Activated T-cell treated with anti-CD3 and anti-CD28 coated beads, Interleukin-2, amount 50 U/mL, for 48 hours (primary cell): Measurements from ENCODE around the gene POP5.
"Not testable (repeated sequence)": the region's sequence is repeated elsewhere in the genome, so short reads cannot be mapped to it uniquely, and the experiment has no call there.

ENCODE experiments used
- DNase-seq, 2 experiments: peaks; one replicate each; pipeline ENCODE4 v3.0.0-alpha.2; 2020

POP5 gene

DNA sequence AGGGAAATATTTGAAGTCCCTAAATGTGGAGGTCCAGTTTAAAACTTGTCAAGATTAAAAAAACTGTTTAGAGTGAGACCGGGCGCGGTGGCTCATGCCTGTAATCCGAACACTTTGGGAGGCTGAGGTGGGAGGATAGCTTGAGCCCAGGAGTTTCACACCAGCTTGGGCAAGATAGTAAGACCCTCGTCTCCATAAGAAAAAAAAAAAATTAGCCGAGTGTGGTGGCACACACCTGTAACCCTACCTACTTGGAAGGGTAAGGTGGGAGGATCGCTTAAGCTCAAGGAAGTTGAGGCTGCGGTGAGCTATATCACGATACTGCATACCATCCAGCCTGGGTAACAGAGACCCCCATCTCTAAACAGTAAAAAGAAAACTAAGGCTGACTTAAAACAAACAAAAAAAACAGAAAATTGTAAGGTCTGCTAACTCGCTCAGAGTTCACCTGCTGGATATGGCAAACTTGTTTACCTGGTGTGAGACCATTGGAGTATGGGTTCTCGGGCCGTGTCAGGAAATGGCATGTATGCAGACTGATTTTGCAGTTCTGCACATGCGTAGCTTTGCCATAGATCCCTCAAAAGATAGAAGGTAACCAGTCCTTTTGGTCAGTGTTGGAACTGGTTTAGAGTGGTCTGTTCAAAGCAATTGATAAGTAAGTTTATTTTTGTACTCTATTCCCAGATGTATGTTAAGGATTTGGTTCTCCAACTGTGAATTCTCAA is 45.0 kb downstream of the POP5 start:
- peak; percentile 35 to 37 for DNase-seq

DNA sequence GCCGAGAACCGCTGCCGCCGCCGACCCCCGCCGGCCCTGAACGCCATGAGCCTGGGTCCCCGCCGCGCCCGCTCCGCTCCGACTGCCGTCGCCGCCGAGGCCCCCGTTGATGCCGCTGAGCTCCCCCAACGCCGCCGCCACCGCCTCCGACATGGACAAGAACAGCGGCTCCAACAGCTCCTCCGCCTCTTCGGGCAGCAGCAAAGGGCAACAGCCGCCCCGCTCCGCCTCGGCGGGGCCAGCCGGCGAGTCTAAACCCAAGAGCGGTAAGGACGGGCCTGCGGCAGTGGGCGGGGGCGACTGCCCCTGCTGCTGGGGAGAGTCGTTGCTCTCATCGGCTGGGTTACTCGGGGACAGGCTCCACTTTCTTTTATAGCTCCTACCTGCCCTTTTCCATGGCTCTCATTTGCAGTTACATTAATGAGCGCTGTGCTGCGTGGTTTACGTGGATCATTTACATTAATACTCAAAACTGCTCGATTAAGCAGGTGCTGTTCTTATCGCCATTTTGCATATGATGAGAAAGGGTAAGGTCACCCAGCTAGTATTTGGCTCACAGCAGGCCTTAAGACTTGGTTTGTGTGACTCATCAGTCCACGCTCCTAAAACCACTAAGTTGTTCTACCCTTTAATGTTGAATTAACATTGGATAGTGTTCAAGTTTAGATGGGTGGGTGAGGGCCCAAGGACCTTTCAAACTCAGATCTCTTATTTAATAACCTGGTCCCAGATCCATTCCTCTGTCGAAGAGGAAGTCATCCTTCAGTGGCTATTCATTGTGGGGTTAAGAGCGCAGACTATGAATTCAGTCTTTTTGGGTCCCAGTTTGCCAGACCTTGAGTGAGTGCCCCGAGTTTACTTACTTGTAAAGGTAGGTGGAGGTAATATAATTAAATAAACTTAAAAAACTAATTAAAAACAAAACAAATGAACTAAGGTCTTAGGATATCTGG is 46.2 kb downstream of the POP5 start:
- peak; percentile 71 to 78 for DNase-seq

DNA sequence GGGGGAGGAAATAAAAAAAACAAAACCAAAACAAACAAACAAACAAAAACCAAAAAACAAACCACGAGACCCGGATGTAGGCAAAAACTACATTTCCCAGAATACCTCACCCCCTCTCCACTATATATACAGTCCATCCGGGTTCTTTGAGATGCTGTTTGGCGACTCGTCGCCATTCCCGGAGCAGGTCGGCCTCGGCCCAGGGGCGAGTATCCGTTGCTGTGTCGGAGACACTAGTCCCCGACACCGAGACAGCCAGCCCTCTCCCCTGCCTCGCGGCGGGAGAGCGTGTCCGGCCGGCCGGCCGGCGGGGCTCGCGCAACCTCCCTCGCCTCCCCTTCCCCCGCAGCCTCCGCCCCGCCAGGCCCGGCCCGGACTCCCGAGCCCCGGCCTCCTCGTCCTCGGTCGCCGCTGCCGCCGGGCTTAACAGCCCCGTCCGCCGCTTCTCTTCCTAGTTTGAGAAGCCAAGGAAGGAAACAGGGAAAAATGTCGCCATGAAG is 46.9 kb downstream of the POP5 start, which contains the start of gene RNF10:
Gene RNF10 (plus strand): TSS at position 154 of the 500 bp plus-strand sequence. CDS start 456 bp downstream, outside the sequence.
- DNase-seq: peak; percentile 72 to 79

DNA sequence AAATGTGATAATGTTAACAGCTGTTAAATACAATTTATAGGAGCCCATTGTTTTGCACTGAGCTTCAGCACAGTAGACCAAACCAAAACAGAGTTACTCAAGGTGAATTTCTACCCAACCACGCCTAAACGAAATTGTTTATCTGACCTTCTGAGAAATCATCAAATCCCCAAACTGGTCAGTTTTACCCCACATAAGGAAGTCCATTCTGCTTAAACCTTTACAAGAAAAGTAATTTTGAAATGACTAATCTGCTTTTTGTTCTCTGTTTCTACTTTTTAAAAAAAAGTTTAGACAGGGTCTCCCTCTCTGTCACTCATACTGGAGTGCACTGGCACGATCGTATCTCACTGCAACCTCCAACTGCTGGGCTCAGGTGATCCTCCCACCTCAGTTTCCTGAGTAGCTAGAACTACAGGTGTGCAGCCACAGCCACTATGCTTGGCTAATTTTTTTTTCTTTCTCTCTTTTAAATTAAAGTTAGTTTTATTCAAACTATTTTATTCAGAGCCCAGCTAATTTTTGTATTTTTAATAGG is 48.4 kb downstream of the POP5 start:
- DNase-seq: no peak

DNA sequence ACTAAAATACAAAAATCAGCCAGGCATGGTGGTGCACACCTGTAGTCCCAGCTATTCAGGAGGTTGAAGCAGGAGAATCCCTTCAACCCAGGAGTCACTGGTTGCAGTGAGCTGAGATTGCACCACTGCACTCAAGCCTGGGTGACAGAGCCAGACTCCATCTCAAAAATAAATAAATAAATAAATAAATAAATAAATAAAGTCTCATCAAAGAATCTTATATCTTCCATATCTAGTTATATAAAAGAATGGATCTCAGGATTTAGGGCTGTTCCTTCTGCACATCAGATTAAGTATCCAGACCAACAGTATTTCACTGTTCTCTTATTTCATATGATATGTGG is 50.8 kb downstream of the POP5 start:
- DNase-seq: not testable (repeated sequence)

DNA sequence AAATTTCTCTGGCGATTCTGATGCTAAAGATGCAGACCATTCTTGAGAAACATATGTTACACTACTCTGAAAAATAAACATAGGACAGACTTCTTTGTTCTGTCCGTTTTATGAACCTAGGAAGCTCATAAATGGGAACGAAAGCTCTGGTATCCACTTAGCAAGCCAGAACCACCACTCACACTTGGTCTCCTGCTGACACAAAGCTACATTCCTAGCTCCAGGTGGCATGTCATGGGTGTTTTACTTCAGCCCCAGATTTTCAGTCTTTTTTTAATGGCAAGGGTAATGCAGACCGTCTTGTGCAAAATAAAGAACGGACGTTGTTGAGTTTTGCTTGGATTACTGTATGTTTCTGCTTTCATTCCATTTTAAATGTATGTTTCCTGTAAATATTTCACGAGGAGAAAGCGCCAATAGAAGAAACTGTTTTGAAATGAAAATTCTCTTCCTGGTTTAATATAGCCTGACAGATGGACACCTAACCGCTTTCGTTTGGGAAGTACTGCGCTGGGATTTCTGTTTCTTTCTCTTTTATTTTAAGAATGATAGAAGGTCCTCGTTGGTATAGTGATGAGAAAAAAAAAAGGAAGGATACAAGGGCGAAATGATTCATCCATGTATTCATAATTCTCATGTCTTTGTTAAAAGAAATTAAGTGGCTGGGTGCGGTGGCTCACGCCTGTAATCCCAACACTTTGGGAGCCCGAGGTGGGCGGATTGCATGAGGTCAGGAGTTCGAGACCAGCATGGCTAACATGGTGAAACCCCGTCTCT is 51.4 kb downstream of the POP5 start:
- DNase-seq: peak; percentile 29 to 31

DNA sequence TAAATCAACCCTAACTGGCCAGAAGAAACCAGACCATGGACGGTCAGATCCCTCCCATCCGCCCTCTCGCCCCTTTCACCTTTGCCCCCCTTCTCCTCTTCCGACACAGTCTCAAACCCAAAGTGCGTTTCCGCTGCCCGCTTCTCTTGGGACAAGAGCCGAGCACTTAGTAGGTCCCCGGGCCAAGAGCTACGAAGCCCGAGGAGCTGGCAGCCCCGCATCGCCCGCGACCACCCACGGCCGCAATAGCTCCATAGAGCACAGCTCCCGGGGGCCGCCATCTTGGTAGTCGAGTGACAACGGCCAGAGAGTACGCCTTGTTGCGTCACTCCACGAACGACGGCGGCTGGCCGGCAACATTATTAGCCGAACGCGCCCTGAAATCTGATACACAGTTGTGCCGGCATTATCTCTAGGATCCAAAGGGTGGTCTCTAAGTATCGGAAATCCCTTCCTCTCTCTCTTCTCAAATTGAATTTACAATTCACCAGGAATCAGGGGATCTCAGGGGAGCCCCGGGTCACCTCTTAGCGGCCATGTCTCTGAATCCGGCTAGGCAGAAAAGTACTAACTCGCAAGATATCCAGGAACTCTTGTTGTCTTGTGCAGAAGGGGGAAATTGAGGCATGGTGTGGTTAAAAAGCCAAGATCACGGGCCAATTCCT is 52.2 kb downstream of the POP5 start, which contains the start of gene COQ5:
Gene COQ5 (minus strand): TSS at position 298 of the 665 bp plus-strand sequence. CDS start 17 bp downstream, at position 281.
- peak; percentile 89 to 91 for DNase-seq
